Fibroblast of skin of right quadriceps (primary cell): Measurements from ENCODE around the gene NLRP6.
"Not testable (repeated sequence)": the region's sequence is repeated elsewhere in the genome, so short reads cannot be mapped to it uniquely, and the experiment has no call there.

Experiments
- DNase-seq: peaks from one replicate; pipeline ENCODE4 v3.0.0-alpha.2; 2013

Gene NLRP6

DNA sequence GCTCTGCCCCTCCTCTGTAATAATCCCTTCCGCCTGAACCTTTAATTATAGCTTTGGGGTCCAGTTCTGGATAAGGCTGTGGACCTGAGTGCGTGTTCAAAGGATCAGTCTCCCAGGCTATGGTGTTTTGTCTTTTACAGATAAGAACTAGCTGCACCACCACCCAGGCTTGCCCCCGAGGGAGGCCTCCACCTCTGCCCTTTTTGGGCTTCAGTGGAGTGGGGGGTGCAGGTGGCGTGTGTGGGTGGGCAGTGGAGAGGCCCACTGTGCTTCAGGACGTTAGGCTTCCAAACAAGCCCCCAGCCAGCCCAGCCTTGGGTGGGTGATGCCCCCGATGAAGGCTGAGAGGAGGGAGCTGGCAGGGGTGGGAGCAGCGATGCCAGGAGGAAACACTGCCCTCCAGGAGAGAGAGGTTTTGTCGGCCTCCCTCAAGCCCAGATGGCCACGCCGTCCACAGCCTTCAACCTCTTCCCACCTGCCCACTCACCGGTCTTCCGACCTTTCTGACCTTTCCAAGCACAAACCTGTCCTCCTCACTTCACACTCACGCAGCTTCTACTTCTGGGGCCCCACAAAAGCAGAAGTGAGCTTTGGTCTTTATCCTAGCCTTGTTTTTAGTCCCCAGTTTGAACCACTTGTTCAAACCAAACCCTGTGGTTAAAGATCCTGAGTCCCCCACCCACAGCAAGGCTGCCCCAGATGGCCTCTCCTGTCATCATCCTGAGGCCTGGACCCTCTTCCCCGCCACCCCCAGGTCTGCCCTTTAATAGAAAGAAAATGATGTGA lies 21.1 kb upstream of the NLRP6 start:
- DNase-seq = no peak

DNA sequence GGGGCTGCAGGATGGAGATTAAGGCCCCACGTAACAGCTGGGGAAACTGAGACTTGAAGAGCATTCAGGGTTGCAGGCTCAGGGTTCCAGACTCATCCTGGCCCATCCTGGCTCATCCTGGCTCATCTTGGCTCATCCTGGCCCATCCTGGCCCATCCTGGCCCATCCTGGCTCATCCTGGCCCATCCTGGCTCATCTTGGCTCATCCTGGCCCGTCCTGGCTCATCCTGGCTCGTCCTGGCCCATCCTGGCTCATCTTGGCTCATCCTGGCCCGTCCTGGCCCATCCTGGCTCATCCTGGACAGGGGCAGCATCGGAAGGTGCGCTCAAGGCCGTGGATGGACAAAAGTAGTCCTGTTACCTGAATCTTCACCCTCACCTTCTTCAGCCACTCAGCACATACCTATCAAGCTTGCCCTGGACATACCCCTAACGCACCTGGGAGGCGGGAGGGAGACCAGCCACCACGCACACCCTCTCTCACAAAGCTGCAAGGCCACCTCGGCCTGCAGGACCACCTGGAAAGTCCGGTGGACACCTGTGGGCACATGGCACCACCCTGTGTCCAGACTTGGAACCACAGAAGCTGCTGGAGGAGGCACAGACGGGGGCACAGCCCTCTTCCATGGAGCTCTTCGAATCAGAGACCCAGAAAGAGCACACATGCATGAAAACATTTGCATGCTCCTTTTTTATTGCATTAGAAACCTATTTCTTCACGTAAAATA lies 20.3 kb upstream of the NLRP6 start:
- DNase-seq = no peak

DNA sequence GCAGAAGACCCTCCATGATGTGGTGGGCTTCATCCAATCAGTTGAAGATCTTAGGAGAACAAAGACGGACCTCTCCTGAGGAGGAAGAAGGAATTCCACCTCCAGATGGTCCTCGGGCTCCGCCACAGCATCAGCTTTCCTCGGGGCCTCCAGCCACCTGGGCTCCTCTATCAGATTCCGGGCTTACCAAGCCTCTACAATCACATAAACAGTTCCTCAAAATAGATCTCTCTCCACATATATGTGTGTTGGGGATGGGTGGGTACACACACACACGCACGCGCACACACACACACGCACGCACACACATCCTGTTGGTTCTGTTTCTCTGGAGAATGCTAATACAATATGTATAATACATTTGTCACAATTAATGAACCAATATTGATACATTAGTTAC lies 18.8 kb upstream of the NLRP6 start:
- no peak for DNase-seq

DNA sequence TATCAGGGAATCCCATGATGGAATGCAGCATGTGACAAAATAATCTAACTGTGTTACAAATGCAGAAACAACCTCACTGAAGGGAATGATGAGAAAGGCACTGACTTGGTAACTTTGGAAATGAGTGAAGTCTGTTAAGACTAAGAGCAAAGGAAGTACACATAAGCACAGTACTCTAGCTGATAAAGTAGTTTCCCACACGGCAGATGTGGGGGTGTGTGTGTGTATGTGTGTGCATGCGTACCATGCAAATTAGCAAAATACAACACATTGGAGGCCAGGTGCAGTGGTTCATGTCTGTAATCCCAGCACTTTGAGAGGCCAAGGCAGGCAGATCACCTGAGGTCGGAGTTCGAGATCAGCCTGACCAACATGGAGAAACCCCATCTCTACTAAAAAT lies 16.6 kb upstream of the NLRP6 start:
- no peak for DNase-seq

DNA sequence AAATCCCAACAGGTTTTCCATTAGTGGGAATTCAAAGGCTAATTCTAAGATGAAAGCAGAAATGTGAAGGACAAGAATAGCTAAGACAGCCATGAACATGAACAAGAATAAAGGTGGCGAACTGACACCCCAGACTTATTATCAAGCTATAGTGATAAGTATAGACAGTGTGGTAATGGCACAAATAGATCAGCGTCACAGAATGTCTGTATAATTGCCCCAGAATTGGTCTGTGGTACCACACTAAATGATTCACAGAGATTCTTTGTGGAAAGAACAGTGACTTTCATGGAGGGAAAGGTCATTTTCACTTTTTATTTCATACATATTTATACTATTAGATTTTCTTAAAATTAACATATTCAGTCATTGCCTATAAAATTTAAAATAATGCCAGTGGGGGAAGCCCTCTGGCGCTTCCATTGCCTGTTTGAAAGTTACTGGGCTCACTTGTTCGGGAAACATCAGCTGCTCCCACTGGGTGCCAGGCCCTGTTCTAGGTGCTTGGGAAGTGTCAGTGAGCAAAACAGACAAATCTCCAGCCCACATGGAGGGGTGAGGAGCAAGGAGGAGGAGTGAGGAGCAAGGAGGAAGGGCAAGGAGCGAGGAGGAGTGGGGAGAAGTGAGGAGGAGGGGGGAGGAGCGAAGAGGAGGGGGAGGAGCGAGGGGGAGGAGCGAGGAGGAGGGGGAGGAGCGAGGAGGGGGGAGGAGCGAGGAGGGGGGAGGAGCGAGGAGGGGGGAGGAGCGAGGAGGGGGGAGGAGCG lies 11.3 kb upstream of the NLRP6 start:
- DNase-seq = no peak

DNA sequence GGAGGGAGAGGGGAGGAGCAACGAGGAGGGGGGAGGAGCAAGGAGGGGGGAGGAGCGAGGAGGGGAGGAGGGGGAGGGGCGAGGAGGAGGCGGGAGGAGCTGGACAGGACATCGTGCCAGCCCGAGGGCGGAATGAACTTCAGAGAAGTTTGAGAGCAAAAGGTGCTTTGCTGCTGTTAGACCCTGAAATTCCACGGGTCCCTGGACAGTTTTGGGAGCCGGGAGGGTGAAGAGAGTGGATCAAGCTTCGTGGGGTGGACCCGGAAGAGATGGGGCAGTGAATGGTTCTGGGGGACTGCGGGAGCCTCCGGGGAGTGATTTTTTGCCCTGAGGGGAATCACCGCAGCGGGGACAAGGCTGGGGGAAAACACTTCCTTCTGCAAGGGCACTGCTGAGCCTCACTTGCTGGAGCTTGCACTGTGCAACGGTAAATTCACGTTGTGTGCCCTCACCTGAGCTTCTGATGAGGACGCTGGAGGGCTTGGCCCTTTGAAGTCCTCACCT lies 10.7 kb upstream of the NLRP6 start:
- DNase-seq = no peak

DNA sequence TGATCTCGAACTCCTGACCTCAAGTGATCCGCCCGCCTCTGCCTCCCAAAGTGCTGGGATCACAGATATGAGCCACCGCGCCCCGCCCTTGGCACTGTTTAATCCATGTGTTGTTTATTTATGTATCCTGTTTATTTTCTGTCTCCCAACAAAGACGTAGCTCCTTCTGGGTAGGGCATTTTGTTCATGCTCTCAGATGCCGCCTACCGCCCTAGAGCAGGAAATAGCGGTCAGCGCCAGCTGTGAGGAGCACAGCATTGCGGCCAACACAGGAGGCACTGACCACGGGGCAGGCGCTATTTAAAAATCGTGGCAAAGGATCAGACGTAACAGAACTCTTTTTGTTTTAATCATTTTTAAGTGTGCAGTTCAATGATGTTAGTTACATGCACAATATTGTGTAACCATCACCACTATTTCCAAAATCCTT lies 9.5 kb upstream of the NLRP6 start:
- not testable (repeated sequence) for DNase-seq

DNA sequence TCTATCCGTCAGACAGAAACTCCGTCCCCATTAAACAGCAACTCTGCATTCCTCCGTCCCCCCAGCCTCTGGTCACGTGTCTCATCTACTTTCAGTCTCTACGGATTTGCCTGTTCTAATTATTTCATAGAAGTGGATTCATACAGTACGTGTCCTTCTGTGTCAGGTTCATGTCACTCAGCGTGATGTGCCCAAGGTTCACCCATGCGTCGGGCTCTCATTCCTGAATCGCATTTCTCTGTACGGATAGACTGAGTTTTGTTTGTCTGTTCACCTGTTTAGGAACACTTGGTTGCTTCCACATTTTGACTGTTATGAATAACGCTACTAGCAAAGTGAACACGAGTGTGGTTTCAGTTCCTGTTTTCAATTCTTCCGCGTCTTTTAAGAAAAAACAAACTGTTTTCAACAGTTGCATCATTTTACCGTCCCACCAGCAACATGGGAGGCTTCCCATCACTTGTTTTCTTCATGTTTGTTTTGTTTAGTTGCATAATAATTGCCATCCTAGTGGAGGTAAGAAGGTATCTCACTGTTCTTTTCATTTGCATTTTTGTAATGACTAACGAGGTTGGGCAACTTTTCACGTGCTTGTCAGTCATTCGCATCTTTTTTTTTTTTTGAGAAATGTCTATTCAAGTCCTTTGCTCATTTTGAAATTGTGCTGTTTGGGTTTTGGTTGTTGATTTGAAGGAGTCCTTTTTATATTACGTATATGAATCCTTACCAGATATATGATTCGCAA lies 8.9 kb upstream of the NLRP6 start:
- DNase-seq = no peak

DNA sequence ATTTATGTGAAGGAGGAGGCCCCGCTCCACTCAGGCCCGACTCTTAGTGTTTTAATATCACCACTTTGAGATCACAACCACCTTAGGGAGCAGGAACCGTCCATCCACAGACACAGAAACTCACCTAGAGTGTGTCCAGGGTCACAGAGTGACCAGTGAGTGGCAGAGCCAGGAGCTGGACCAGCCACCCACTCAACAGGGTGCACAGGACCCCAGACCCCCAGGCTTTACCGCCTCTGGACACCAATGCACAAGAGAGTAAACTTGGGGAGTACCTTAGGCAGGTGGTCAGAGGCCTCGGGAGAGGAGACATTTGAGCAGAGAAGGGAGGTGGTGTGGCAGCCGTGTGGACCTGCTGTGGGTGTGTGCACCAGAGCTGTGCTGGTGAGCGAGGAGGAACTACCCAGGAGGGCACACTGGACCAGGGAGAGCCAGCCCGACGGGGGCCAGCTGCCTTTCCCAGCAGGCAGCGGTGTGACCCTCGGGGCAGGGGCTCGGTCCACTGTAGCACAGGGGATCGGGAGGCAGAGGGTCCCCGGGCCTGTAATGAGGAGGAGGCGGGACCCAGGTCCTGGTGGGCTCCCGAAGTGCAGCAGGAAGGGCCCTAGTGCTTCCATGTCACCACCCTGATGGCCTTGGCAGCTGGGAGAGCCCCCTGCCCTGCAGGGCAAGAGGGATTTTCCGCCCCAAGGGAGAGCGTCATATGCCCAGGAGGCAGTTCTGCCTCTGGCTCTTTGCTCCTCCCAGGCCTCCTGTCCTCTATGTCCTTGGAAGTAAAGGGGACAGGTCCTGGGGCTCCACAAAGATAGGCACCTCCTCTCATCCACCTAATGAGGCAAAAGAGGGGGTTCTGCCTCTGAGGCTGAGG lies 7.5 kb upstream of the NLRP6 start:
- DNase-seq = no peak

DNA sequence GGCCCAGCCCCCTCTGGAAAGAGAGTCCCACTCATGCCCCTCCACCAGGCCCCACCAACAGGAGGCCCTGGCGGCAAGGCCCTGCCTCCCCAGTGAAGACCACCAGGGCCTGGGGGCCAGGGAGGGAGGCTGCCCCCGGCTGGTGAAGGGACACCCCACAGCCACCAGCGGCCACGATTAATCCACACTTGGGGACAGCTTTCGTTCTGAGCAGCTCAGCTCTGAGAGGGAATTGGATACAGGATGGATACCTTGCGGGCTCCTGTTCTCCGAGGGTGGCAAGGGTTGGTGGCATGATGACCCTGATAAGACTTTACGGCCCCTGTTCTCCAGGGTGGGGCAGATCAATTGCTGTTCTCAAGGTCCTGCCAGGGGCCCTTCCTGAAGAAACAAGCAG lies 6.9 kb upstream of the NLRP6 start:
- DNase-seq = no peak

DNA sequence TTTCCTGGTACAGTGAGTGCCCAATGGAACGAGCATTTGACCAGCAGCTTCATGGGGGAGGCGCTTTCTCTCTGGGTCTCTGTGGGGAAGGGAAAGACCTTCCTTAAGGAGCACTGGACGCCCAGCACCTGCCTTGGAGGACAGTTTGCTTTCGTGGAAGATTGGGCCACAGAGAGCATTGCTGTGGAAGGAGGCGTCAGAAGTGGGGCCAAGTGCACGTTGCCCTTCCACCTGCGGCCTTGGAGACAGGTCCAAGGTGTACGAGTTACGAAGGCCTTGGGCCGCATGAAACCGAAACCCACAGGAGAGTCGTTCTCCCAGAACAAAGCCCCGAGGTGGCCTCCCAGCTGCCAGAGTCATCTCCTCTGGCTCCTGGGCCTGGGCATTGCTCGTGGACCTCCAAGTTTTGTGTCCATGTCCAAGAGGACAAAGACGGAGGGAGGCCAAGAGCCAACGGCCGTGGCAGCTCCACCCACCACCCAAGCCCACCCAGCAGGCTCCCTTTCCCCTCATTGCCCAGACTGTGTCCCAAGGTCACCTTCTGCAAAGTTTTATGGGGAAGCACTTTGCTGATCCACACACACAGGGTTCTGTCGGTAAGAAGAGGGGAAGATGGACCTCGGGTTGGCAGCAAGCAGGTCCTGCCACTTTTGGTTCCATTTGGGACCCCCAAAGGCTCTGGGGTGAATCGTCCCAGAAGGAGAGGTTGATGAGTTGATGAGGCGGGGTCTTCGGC lies 5.8 kb upstream of the NLRP6 start:
- no peak for DNase-seq

DNA sequence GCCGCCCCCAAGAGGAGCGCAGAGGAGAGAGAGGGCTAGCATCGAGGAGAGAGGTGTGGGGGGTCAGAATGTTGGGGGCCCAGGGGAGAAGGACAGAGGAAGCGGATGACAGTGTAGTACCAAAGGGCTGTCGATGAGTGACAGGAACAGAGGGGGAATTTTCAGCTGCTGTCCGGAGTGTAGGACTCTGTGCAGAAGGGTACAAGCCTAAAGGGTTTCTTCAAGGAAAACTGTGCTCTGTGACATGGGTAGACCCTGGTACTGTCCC lies 5.3 kb upstream of the NLRP6 start:
- DNase-seq = no peak

DNA sequence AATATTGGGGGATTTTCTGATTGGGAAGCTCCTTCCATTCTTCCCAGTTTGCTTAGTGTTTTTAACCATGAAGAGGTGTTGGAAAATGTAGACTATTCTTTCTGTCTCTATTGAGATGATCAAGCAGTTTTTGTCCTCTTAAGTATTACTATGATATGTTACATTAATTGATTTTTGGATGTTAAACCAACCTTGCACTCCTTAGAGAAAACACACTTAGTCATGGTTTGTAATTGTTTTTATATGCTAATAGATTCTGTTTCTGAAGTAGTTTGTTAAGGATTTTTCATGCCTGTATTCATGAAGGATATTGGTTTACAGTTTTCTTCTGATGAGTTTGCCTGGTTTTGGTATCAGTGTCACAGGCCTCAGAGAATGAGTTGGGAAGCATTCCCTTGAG lies 2.0 kb upstream of the NLRP6 start:
- no peak for DNase-seq

DNA sequence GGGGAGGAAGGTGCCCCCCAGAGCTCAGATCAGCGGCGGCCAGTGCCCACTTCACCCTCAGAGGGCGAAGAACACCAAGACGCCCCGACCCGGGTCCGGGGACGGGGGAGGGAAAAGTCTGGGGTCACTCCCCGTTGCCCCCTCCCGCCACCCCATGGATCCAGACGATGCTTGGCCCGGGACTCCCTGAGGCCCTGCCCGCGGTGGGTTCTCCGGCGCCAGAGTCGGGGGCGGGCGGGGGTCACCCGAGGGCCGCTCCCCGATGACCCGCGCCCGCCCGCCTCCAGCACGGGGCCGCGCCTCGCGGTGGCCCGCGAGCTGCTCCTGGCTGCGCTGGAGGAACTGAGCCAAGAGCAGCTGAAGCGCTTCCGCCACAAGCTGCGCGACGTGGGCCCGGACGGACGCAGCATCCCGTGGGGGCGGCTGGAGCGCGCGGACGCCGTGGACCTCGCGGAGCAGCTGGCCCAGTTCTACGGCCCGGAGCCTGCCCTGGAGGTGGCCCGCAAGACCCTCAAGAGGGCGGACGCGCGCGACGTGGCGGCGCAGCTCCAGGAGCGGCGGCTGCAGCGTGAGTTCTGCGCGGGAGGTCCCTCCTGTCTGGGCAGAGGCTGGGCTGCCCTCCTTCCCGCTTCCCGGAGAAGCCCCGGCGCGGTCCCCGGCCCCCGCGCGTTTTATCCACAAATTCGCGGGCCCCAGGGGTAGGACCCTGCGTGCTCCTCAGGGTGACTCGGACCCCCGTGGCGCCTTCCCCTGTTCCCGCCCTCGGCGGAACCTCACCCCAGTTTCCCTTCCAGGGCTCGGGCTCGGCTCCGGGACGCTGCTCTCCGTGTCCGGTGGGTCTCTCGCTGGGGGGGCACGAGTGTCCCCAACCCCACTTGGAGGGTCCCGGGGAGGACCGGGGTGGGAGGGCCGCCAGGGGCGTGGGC lies 1.1 kb downstream of the NLRP6 start:
- DNase-seq = no peak

DNA sequence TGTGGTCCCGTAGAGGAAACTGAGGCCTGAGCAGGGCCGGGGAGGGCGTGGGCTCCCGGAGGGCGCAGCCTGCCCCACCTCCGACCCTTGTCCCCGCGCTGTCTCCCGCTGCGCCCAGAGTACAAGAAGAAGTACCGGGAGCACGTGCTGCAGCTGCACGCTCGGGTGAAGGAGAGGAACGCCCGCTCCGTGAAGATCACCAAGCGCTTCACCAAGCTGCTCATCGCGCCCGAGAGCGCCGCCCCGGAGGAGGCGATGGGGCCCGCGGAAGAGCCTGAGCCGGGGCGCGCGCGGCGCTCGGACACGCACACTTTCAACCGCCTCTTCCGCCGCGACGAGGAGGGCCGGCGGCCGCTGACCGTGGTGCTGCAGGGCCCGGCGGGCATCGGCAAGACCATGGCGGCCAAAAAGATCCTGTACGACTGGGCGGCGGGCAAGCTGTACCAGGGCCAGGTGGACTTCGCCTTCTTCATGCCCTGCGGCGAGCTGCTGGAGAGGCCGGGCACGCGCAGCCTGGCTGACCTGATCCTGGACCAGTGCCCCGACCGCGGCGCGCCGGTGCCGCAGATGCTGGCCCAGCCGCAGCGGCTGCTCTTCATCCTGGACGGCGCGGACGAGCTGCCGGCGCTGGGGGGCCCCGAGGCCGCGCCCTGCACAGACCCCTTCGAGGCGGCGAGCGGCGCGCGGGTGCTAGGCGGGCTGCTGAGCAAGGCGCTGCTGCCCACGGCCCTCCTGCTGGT lies 1.9 kb downstream of the NLRP6 start:
- DNase-seq = no peak

DNA sequence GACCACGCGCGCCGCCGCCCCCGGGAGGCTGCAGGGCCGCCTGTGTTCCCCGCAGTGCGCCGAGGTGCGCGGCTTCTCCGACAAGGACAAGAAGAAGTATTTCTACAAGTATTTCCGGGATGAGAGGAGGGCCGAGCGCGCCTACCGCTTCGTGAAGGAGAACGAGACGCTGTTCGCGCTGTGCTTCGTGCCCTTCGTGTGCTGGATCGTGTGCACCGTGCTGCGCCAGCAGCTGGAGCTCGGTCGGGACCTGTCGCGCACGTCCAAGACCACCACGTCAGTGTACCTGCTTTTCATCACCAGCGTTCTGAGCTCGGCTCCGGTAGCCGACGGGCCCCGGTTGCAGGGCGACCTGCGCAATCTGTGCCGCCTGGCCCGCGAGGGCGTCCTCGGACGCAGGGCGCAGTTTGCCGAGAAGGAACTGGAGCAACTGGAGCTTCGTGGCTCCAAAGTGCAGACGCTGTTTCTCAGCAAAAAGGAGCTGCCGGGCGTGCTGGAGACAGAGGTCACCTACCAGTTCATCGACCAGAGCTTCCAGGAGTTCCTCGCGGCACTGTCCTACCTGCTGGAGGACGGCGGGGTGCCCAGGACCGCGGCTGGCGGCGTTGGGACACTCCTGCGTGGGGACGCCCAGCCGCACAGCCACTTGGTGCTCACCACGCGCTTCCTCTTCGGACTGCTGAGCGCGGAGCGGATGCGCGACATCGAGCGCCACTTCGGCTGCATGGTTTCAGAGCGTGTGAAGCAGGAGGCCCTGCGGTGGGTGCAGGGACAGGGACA lies 2.7 kb downstream of the NLRP6 start:
- DNase-seq = no peak

DNA sequence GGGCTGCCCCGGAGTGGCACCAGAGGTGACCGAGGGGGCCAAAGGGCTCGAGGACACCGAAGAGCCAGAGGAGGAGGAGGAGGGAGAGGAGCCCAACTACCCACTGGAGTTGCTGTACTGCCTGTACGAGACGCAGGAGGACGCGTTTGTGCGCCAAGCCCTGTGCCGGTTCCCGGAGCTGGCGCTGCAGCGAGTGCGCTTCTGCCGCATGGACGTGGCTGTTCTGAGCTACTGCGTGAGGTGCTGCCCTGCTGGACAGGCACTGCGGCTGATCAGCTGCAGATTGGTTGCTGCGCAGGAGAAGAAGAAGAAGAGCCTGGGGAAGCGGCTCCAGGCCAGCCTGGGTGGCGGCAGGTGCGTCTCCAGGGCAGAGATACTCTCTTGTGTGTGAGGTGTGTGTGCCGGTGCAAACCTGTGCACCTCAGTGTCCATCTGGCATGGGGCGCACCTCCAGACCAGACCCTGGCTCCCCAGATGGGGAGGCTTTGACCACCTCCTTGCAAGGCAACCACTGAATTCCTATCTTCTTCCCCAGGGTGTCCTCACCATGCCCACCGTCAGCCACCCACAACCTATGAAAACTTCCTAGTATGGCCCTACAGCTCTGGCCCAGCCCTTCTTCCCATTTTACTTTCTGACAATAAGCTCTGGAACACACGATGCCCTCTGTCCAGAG lies 3.4 kb downstream of the NLRP6 start:
- no peak for DNase-seq

DNA sequence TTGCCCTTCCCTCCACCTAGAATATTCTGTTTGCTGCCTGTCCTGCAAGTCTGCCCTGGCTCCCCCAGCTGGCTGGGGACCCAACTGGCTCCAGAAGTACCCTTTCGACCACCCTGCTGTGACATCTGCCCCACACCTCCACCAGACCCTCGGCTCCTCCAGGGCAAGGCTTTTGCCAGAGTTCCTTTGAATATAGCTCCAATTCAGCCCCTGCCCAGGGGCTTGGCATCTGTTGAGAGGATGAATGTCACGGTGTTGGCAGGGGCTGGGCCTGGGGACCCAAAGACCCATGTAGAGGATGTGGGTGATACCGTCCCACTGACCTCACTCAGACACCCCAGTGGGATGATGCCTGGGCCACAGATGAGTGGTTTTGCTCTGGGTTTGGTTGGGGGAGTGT lies 4.0 kb downstream of the NLRP6 start:
- DNase-seq = no peak
